ENCODE measurements around the gene CLDN15.

DNA sequence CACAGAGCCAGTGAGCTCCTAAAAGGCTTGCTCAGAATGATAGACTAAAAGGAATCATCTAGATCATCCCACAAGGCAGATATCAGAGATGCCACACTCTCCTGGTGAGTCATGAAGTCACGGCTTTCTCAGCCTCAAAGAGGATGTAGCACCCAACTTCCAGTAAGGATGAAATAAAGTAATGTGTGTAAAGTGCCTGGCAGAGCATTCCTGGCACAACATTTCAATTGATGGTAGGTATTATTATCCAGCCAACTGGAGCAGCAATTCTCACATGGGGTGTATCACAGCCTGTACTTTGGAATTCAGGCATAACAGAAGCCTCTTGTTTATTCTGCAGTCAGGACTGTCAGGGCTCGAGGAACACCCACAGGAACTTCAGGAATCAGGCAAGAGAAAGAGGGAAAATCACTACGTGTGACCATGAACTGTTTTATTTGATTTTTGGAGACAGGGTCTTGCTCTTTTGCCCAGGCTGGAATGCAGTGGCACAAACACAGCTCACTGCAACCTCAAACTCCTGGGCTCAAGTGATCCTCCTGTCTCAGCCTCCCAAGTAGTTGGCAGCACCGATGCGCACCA lies 52.3 kb downstream of the CLDN15 start:
- no peak for TF ChIP-seq POLR2A (IDR thresholded peaks at IDR 0.05; ENCODE audit: low read length)
- TF ChIP-seq GATA1 (IDR thresholded peaks at IDR 0.05; ENCODE audit: low read depth, low read length): no peak

Measured in erythroblast (primary cell).